ENCODE results near the gene FIS1. TPM values are rescaled to one million over a fixed set of nuclear protein-coding genes. Genes with fewer than 3 reads are reported as not detected.
"Not testable (repeated sequence)": the region's sequence is repeated elsewhere in the genome, so short reads cannot be mapped to it uniquely, and the experiment has no call there.

FIS1 gene
- total RNA-seq, 1 experiment from 2014 or later: 114 TPM

- no peaks in the 10 kb centered on the region for H3K9me3 ChIP-seq (ENCODE audit: control insufficient read depth in 1 of 2, insufficient read depth in 1 of 2, low read depth in 1 of 2, low read length in 2 of 2)
- H3K9me2 ChIP-seq (ENCODE audit: insufficient read depth): no peaks in the 10 kb centered on the region
- peaks cover 0 to 10% of the 10 kb centered on the region in 2 experiments; a peak in 2 of 4 replicates for H3K4me1 ChIP-seq (ENCODE audit: control insufficient read depth in 1 of 2, insufficient read depth in 2 of 2, low read length in 2 of 2)
- intact Hi-C loops (cut with micrococcal nuclease): no loop called here
- BruUV-seq (replicated peaks): no TSS peak
- H3K4me2 ChIP-seq (ENCODE audit: low read length): no peak overlapping the region
- no peaks in the 10 kb centered on the region for H4K20me1 ChIP-seq (ENCODE audit: insufficient read depth)
- no peaks in the 10 kb centered on the region for H3K36me3 ChIP-seq (ENCODE audit: control insufficient read depth in 1 of 2, insufficient read depth in 2 of 2, low read length in 2 of 2)
- H3K27ac ChIP-seq (ENCODE audit: low read depth, low read length): no peak overlapping the region
- RAD21 ChIA-PET (ENCODE audit: low non-redundant PET in 1 of 2, low total read pairs in 2 of 2, uncharacterized antibody in 2 of 2, unreplicated experiment in 2 of 2): no interaction called here
- no peak overlapping the region for H2AFZ ChIP-seq (ENCODE audit: low read depth, low read length, poor library complexity, severe bottlenecking)
- ATAC-seq (no peak), DNase-seq (ENCODE audit: low read depth, low spot score) (no peak)
- H3K27me3 ChIP-seq (ENCODE audit: insufficient read depth, low read length): no peaks in the 10 kb centered on the region
- CTCF ChIA-PET: interaction anchor here (1.4 kb wide), 1 partner anchor 27 kb away, joined by 4 read pairs; no protein-coding TSS in a partner anchor
- H3K79me2 ChIP-seq (ENCODE audit: insufficient read depth, low read length): peaks cover 13% of the 10 kb centered on the region
- no peak overlapping the region for H3K4me3 ChIP-seq (replicated peaks in 1 of 2; ENCODE audit: low read depth in 1 of 2, low read length in 2 of 2)
- H3K9ac ChIP-seq (ENCODE audit: low read length): no peak overlapping the region
- POLR2A ChIA-PET: no interaction called here
- TF ChIP-seq EZH2 (IDR thresholded peaks at IDR 0.05): no peak
- no peak for TF ChIP-seq CTCF (IDR thresholded peaks at IDR 0.05 in 2 of 3, conservative IDR thresholded peaks at IDR 0.05 in 1 of 3; ENCODE audit: borderline replicate concordance in 1 of 3, insufficient read depth in 1 of 3, low read depth in 2 of 3, low read length in 2 of 3)
- TF ChIP-seq RAD21 (IDR thresholded peaks at IDR 0.05; ENCODE audit: low read depth): no peak
Observed at GRCh38 chr7:101255796-101256195, 10.9 kb upstream of the FIS1 start.

GRCh38 chr7:101253199-101253598 lies 8.3 kb upstream of the FIS1 start:
- H3K27me3 ChIP-seq (ENCODE audit: insufficient read depth, low read length); H4K20me1 ChIP-seq (ENCODE audit: insufficient read depth); RAD21 ChIA-PET (ENCODE audit: low non-redundant PET in 1 of 2, low total read pairs in 2 of 2, uncharacterized antibody in 2 of 2, unreplicated experiment in 2 of 2); ATAC-seq; H3K9me3 ChIP-seq (ENCODE audit: control insufficient read depth in 1 of 2, insufficient read depth in 1 of 2, low read depth in 1 of 2, low read length in 2 of 2); intact Hi-C loops (cut with micrococcal nuclease); H3K27ac ChIP-seq (ENCODE audit: low read depth, low read length); H2AFZ ChIP-seq (ENCODE audit: low read depth, low read length, poor library complexity, severe bottlenecking); DNase-seq (ENCODE audit: low read depth, low spot score); CTCF ChIA-PET; H3K36me3 ChIP-seq (ENCODE audit: control insufficient read depth in 1 of 2, insufficient read depth in 2 of 2, low read length in 2 of 2); H3K9ac ChIP-seq (ENCODE audit: low read length); BruUV-seq (replicated peaks); H3K9me2 ChIP-seq (ENCODE audit: insufficient read depth): not testable (repeated sequence)
- peak overlapping the region; percentile 82 for H3K4me2 ChIP-seq (ENCODE audit: low read length)
- peaks cover 37% of the 10 kb centered on the region for H3K79me2 ChIP-seq (ENCODE audit: insufficient read depth, low read length)
- H3K4me3 ChIP-seq (replicated peaks in 1 of 2; ENCODE audit: low read depth in 1 of 2, low read length in 2 of 2): peak overlapping the region in 1 of 2 experiments; percentile 97; a peak in 3 of 4 replicates
- POLR2A ChIA-PET: interaction anchor here (1.3 kb wide), 1 partner anchor 9 kb away, joined by 3 read pairs; no protein-coding TSS in a partner anchor
- peaks cover 0 to 16% of the 10 kb centered on the region in 2 experiments; a peak in 3 of 4 replicates for H3K4me1 ChIP-seq (ENCODE audit: control insufficient read depth in 1 of 2, insufficient read depth in 2 of 2, low read length in 2 of 2)
